Natural killer cell (primary cell): ENCODE measurements around the gene PTPRU. TPM values are rescaled to one million over a fixed set of nuclear protein-coding genes. Genes with fewer than 3 reads are reported as not detected.
"Not testable (repeated sequence)": the region's sequence is repeated elsewhere in the genome, so short reads cannot be mapped to it uniquely, and the experiment has no call there.

Experiments used
- ATAC-seq, 3 donors: fragments of 150-1000 bp in 2 of 3; fragments of 200-7000 bp in 1 of 3; cut with Tn5 transposase; 1 replicate in 1 of 3; 2 replicates in 2 of 3; pipeline ENCODE4 v1.10.0; 2021; ENCODE audit warnings: mild to moderate bottlenecking in 2 of 3, moderate library complexity in 2 of 3
- DNase-seq, 2 donors: peaks; one replicate each; pipeline versions ENCODE4 v3.0.0 to v3.0.0-alpha.2; 2013 to 2021; ENCODE audit warnings: mixed read lengths in 1 of 2
- H3K27ac ChIP-seq: one replicate; pipeline ENCODE4 v1.5.1; 2013; ENCODE audit warnings: mild to moderate bottlenecking, low read length
- H3K27me3 ChIP-seq: one replicate; pipeline ENCODE4 v1.6.1; 2013; ENCODE audit warnings: low read length; ENCODE audit not compliant: control insufficient read depth, insufficient read depth
- H3K36me3 ChIP-seq: one replicate; pipeline ENCODE4 v1.6.1; 2013; ENCODE audit warnings: low read length; ENCODE audit not compliant: control insufficient read depth, insufficient read depth
- H3K4me1 ChIP-seq: one replicate; pipeline ENCODE4 v1.6.1; 2013; ENCODE audit warnings: low read length; ENCODE audit not compliant: control insufficient read depth, insufficient read depth
- H3K4me3 ChIP-seq: one replicate; pipeline ENCODE4 v1.5.1; 2013; ENCODE audit warnings: low read length
- H3K9me3 ChIP-seq: one replicate; pipeline ENCODE4 v1.6.1; 2013; ENCODE audit warnings: low read length; ENCODE audit not compliant: control insufficient read depth, insufficient read depth
- H3K27ac Mint-ChIP-seq, 2 donors: one replicate each; pipeline ENCODE4 v1.8.0; 2022; ENCODE audit warnings: mild to moderate bottlenecking in 2 of 2, mixed read lengths in 2 of 2, moderate library complexity in 1 of 2
- H3K27me3 Mint-ChIP-seq, 2 donors: one replicate each; pipeline ENCODE4 v1.8.0; 2022; ENCODE audit warnings: low read depth in 2 of 2, mixed read lengths in 2 of 2
- H3K36me3 Mint-ChIP-seq: one replicate; pipeline ENCODE4 v1.8.0; 2022; ENCODE audit warnings: mixed read lengths
- H3K4me1 Mint-ChIP-seq, 2 donors: one replicate each; pipeline ENCODE4 v1.8.0; 2022; ENCODE audit warnings: mixed read lengths in 2 of 2
- H3K4me3 Mint-ChIP-seq: one replicate; pipeline ENCODE4 v1.8.0; 2022; ENCODE audit warnings: mild to moderate bottlenecking, moderate library complexity, mixed read lengths
- H3K9me3 Mint-ChIP-seq, 2 donors: one replicate each; pipeline ENCODE4 v1.8.0; 2022; ENCODE audit warnings: mixed read lengths in 2 of 2
- CTCF ChIP-seq: fragments of 200-600 bp; IDR thresholded peaks from one replicate; pipeline ENCODE4 v1.8.0; 2022; ENCODE audit warnings: antibody characterized with exemption
- WGBS: methylation state at CpG from one replicate; pipeline ENCODE4 v1.1.7; 2013; ENCODE audit warnings: missing lambda C conversion rate; ENCODE audit not compliant: insufficient coverage; 5-methylcytosine and 5-hydroxymethylcytosine counted together
- intact Hi-C: fragments of 100-400 bp; cut with micrococcal nuclease; formaldehyde crosslinking; loops from one replicate; pipeline ENCODE4 v1.14.2; 2022
- total RNA-seq, 4 donors: library from RNA; stranded (reverse); fragments of 120-200 nt in 1 of 4; gene quantifications; one replicate each; pipeline versions ENCODE4 v1.2.3 to v1.2.4, GENCODE V29; 2013 to 2022

PTPRU gene
- total RNA-seq, 3 donors from 2014 or later (not counting 1 experiment from before 2014, with no cell fraction given) = 0.54 to 1.6 (median 0.79) TPM

GRCh38 chr1:29298246-29298645, 61.9 kb downstream of the PTPRU start:
- Histone ChIP-seq H3K4me3 (no peak overlapping the region), H3K27me3 (no peaks in the 10 kb centered on the region), H3K9me3 (no peaks in the 10 kb centered on the region), H3K27ac (no peak overlapping the region), H3K36me3 (no peaks in the 10 kb centered on the region), H3K4me1 (no peaks in the 10 kb centered on the region)
- Mint-ChIP-seq H3K9me3 (no peaks in the 10 kb centered on the region), H3K4me1 (no peaks in the 10 kb centered on the region), H3K27ac (no peak overlapping the region), H3K27me3 (peaks cover 14 to 25% of the 10 kb centered on the region in 2 donors), H3K4me3 (no peak overlapping the region), H3K36me3 (no peaks in the 10 kb centered on the region)
- 67% methylated on average over 4 of the region's 4 CpGs for WGBS
- intact Hi-C loops = no loop called here
- DNase-seq (no peak), ATAC-seq (no peak)
- no peak for TF ChIP-seq CTCF

- Histone ChIP-seq H3K27ac (no peak overlapping the region), H3K9me3 (no peaks in the 10 kb centered on the region), H3K27me3 (no peaks in the 10 kb centered on the region), H3K36me3 (no peaks in the 10 kb centered on the region), H3K4me3 (no peak overlapping the region), H3K4me1 (no peaks in the 10 kb centered on the region)
- DNase-seq (no peak), ATAC-seq (no peak)
- intact Hi-C loops = no loop called here
- TF ChIP-seq CTCF = no peak
- 93% methylated on average over 4 of the region's 4 CpGs for WGBS
- no peaks in the 10 kb centered on the region for H3K9me3 Mint-ChIP-seq
- H3K4me3 Mint-ChIP-seq = no peak overlapping the region
- H3K27ac Mint-ChIP-seq = no peak overlapping the region
- no peaks in the 10 kb centered on the region for H3K4me1 Mint-ChIP-seq
- H3K36me3 Mint-ChIP-seq = no peaks in the 10 kb centered on the region
- peaks cover 14 to 18% of the 10 kb centered on the region in 2 donors for H3K27me3 Mint-ChIP-seq
Measured at GRCh38 chr1:29299446-29299845, 63.1 kb downstream of the PTPRU start.

- H3K36me3 ChIP-seq, H3K9me3 ChIP-seq, H3K4me3 ChIP-seq, H3K36me3 Mint-ChIP-seq, H3K4me1 Mint-ChIP-seq, DNase-seq, H3K27ac Mint-ChIP-seq, H3K4me3 Mint-ChIP-seq, H3K27me3 ChIP-seq, ATAC-seq, H3K9me3 Mint-ChIP-seq, H3K4me1 ChIP-seq, H3K27ac ChIP-seq, intact Hi-C loops: not testable (repeated sequence)
- 90% methylated on average over 4 of the region's 6 CpGs for whole genome bisulfite sequencing
- H3K27me3 Mint-ChIP-seq = peaks cover 7 to 10% of the 10 kb centered on the region in 2 donors
Measured at GRCh38 chr1:29301732-29302131, 65.4 kb downstream of the PTPRU start.

GRCh38 chr1:29303201-29304024, 67.1 kb downstream of the PTPRU start:
- no peak overlapping the region for H3K4me3 ChIP-seq
- 91% methylated on average over 25 of the region's 28 CpGs for WGBS
- H3K4me3 Mint-ChIP-seq = no peak overlapping the region
- H3K27ac ChIP-seq = no peak overlapping the region
- no peaks in the 10 kb centered on the region for H3K9me3 Mint-ChIP-seq
- ATAC-seq = no peak
- no peaks in the 10 kb centered on the region for H3K4me1 Mint-ChIP-seq
- no peak overlapping the region for H3K27ac Mint-ChIP-seq
- H3K27me3 Mint-ChIP-seq = peaks cover under 1 to 7% of the 10 kb centered on the region in 2 donors
- no peaks in the 10 kb centered on the region for H3K27me3 ChIP-seq
- no peaks in the 10 kb centered on the region for H3K36me3 Mint-ChIP-seq
- no peak for TF ChIP-seq CTCF
- H3K9me3 ChIP-seq = no peaks in the 10 kb centered on the region
- intact Hi-C loops = no loop called here
- no peaks in the 10 kb centered on the region for H3K36me3 ChIP-seq
- no peak for DNase-seq
- H3K4me1 ChIP-seq = no peaks in the 10 kb centered on the region
